Measurements from ENCODE around the gene MCCD1.

The MCCD1 gene

GRCh38 chr6:31559958-31560696 is 31.4 kb downstream of the MCCD1 start:
- no peak for TF ChIP-seq POLR2A (IDR thresholded peaks at IDR 0.05; ENCODE audit: low read depth, low read length)
- FAIRE-seq: peak; percentile 69
- peak; percentile 83 for DNase-seq (ENCODE audit: insufficient read length, low spot score)

- no peak for DNase-seq (ENCODE audit: insufficient read length, low spot score)
- no peak for FAIRE-seq
- TF ChIP-seq POLR2A (IDR thresholded peaks at IDR 0.05; ENCODE audit: low read depth, low read length): no peak
Observed at GRCh38 chr6:31560697-31561058, 31.9 kb downstream of the MCCD1 start.

GRCh38 chr6:31567531-31568370 is 39.0 kb downstream of the MCCD1 start:
- FAIRE-seq: no peak
- TF ChIP-seq POLR2A (IDR thresholded peaks at IDR 0.05; ENCODE audit: low read depth, low read length): no peak
- no peak for DNase-seq (ENCODE audit: insufficient read length, low spot score)

- no peak for TF ChIP-seq POLR2A (IDR thresholded peaks at IDR 0.05; ENCODE audit: low read depth, low read length)
- DNase-seq (ENCODE audit: insufficient read length, low spot score) (no peak), FAIRE-seq (no peak)
Observed at GRCh38 chr6:31568537-31568961, 39.8 kb downstream of the MCCD1 start.

- FAIRE-seq: no peak
- no peak for TF ChIP-seq POLR2A (IDR thresholded peaks at IDR 0.05; ENCODE audit: low read depth, low read length)
- no peak for DNase-seq (ENCODE audit: insufficient read length, low spot score)
Observed at GRCh38 chr6:31569861-31570536, 41.2 kb downstream of the MCCD1 start.

- DNase-seq (ENCODE audit: insufficient read length, low spot score): no peak
- TF ChIP-seq POLR2A (IDR thresholded peaks at IDR 0.05; ENCODE audit: low read depth, low read length): no peak
- FAIRE-seq: no peak
Observed at GRCh38 chr6:31572041-31572911, 43.5 kb downstream of the MCCD1 start, which contains the start of gene LTA. LTA (plus strand) TSS chr6:31572289; CDS start chr6:31572743, 454 bp downstream.

- no peak for TF ChIP-seq POLR2A (IDR thresholded peaks at IDR 0.05; ENCODE audit: low read depth, low read length)
- no peak for FAIRE-seq
- no peak for DNase-seq (ENCODE audit: insufficient read length, low spot score)
Observed at GRCh38 chr6:31573239-31574105, 44.7 kb downstream of the MCCD1 start.

- TF ChIP-seq POLR2A (IDR thresholded peaks at IDR 0.05; ENCODE audit: low read depth, low read length): no peak
- FAIRE-seq: no peak
Observed at GRCh38 chr6:31574106-31575061, 45.6 kb downstream of the MCCD1 start.

GRCh38 chr6:31575335-31575901 is 46.7 kb downstream of the MCCD1 start, which contains the start of gene TNF:
TNF (plus strand) TSS chr6:31575565; CDS start chr6:31575742, 177 bp downstream.
- FAIRE-seq (no peak), DNase-seq (ENCODE audit: insufficient read length, low spot score) (no peak)
- TF ChIP-seq POLR2A (IDR thresholded peaks at IDR 0.05; ENCODE audit: low read depth, low read length): no peak

More at GRCh38 chr6:31574106-31575061, 45.6 kb downstream of the MCCD1 start:
- no peak for DNase-seq (ENCODE audit: insufficient read length, low spot score)

GRCh38 chr6:31575952-31576685 is 47.4 kb downstream of the MCCD1 start:
- DNase-seq (ENCODE audit: insufficient read length, low spot score): no peak
- FAIRE-seq: no peak
- no peak for TF ChIP-seq POLR2A (IDR thresholded peaks at IDR 0.05; ENCODE audit: low read depth, low read length)
